Tongue (tissue), 1 donor: ENCODE data around the gene COL8A2. TPM values are rescaled to one million over a fixed set of nuclear protein-coding genes. Genes with fewer than 3 reads are reported as not detected.

Experiments used
- total RNA-seq: library from RNA; depleted of rRNA; stranded (reverse); fragments of >200 nt; gene quantifications from one replicate; pipeline ENCODE4 v1.2.3, GENCODE V29; 2014

Gene COL8A2
- total RNA-seq, 1 donor from 2014 or later, result 39.8 TPM

Other genes with a start within 250 kb of the COL8A2 start
- 14.5 TPM for gene AGO1, start 242.0 kb downstream of the COL8A2 start, total RNA-seq
- gene AGO3, start 194.1 kb downstream of the COL8A2 start, total RNA-seq, result 29.7 TPM
- not detected for gene TEKT2, start 41.1 kb downstream of the COL8A2 start, total RNA-seq
- gene ADPRS, start 36.3 kb downstream of the COL8A2 start, total RNA-seq, result 35.5 TPM
- 32.4 TPM for gene TRAPPC3, start 24.3 kb upstream of the COL8A2 start, total RNA-seq
- gene MAP7D1, start 30.9 kb upstream of the COL8A2 start, total RNA-seq, result 134 TPM
- 107 TPM for gene THRAP3, start 99.2 kb upstream of the COL8A2 start, total RNA-seq
- 5.4 TPM for gene SH3D21, start 181.1 kb upstream of the COL8A2 start, total RNA-seq
- gene EVA1B, start 198.4 kb upstream of the COL8A2 start, total RNA-seq, result 25.7 TPM